ENCODE measurements around the gene ITGBL1. TPM values are rescaled to one million over a fixed set of nuclear protein-coding genes. Genes with fewer than 3 reads are reported as not detected.

The ITGBL1 gene
- total and polyA plus RNA-seq, 2 of the 8 experiments (the other 6 are each of a cell fraction or from before 2014, with no cell fraction given) = not detected

DNA sequence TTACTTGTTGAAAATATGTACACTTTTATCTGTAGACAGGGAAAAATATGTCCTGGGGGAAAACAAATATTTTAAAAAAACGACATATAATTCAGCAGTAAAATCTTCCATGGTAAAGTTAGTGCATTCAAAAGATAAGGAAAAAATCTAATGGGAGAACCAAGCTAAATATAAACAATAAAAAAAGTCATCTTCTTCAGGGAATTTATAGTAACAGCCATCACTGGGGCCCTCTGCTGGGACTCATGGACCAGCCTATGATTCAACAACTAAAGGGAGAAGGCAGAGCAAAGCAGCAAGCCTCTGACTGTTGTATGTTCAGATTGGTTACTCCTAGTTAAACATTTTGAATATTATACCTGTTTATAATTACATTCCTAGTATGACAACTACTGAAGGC, 93.0 kb downstream of the ITGBL1 start (continued):
- TF ChIP-seq, protein P1, sequence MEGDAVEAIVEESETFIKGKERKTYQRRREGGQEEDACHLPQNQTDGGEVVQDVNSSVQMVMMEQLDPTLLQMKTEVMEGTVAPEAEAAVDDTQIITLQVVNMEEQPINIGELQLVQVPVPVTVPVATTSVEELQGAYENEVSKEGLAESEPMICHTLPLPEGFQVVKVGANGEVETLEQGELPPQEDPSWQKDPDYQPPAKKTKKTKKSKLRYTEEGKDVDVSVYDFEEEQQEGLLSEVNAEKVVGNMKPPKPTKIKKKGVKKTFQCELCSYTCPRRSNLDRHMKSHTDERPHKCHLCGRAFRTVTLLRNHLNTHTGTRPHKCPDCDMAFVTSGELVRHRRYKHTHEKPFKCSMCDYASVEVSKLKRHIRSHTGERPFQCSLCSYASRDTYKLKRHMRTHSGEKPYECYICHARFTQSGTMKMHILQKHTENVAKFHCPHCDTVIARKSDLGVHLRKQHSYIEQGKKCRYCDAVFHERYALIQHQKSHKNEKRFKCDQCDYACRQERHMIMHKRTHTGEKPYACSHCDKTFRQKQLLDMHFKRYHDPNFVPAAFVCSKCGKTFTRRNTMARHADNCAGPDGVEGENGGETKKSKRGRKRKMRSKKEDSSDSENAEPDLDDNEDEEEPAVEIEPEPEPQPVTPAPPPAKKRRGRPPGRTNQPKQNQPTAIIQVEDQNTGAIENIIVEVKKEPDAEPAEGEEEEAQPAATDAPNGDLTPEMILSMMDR (IDR thresholded peaks at IDR 0.05; ENCODE audit: control extremely low read depth in 1 of 3, insufficient read depth in 1 of 3, low read depth in 1 of 3, low read length in 3 of 3) = no peak
- TF ChIP-seq HDAC6 (IDR thresholded peaks at IDR 0.05; ENCODE audit: low read depth, low read length) (no peak), KDM5A (IDR thresholded peaks at IDR 0.05; ENCODE audit: low read length) (no peak), CHD1 (IDR thresholded peaks at IDR 0.05; ENCODE audit: low read depth, low read length) (no peak), FOSL1 (IDR thresholded peaks at IDR 0.05; ENCODE audit: insufficient read depth, low read depth, low read length) (no peak), EZH2 (IDR thresholded peaks at IDR 0.05; ENCODE audit: low read depth, low read length, severe bottlenecking) (no peak), CREB1 (IDR thresholded peaks at IDR 0.05) (no peak)
- TF ChIP-seq, protein P2, sequence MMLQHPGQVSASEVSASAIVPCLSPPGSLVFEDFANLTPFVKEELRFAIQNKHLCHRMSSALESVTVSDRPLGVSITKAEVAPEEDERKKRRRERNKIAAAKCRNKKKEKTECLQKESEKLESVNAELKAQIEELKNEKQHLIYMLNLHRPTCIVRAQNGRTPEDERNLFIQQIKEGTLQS (IDR thresholded peaks at IDR 0.05; ENCODE audit: insufficient read depth, low read depth, low read length) = no peak
